ENCODE data around the gene POU2F1.
"Not testable (repeated sequence)": the region's sequence is repeated elsewhere in the genome, so short reads cannot be mapped to it uniquely, and the experiment has no call there.

The POU2F1 gene

DNA sequence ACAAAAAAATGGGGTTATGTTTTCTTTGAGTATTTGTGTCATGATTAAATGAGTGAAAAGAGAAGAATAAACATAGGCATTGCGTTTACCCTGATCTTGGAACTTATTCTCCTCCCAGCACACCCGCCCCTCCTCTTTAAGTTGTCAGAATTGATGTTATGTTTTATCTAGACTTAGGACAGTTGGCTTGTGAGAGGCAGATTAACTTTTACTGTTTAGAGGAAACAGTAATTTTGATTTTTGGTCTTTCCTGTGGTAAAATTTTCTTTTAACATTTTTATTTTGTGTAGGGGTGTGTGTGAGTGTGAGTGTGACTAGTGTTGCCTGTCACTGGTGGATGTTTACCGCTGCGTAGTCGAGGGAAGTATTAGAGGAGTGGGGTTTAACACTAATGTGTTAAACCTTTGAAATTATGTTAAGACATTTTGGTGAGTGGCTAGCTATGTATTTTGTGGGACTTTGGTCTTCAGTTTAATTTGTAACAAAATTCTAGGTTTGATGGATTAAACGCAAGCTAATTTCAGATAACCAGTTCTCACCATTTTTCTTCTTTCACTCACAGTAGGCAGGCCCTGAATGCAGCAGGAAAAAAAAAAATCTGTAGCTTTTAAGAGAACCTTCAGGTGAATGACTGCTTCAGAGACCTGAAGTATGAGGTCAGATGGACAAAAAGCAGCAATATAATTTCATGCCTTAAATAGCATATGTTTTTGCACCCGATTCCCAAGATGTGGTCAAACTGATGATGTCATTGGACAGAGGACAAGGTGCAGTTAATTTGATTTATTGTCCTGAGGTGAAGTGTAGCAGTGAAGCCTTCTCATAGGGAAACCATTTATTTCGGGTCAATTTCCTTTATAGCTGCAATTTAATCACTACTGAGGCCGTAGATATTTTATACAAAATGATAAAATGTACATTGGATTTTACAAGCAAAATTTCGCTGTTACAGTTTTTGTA, 2.7 kb downstream of the POU2F1 start:
- Histone ChIP-seq H3K4me1 (ENCODE audit: control insufficient read depth, insufficient read depth, low read length) (peaks cover 10% of the 10 kb centered on the region), H3K9me3 (ENCODE audit: control insufficient read depth, low read length) (no peaks in the 10 kb centered on the region), H3K4me3 (ENCODE audit: low read length) (no peak overlapping the region), H3K27me3 (ENCODE audit: control insufficient read depth, insufficient read depth, low read length) (no peaks in the 10 kb centered on the region), H3K9ac (ENCODE audit: low read length) (no peak overlapping the region), H3K36me3 (ENCODE audit: control insufficient read depth, insufficient read depth, low read length) (no peaks in the 10 kb centered on the region)

DNA sequence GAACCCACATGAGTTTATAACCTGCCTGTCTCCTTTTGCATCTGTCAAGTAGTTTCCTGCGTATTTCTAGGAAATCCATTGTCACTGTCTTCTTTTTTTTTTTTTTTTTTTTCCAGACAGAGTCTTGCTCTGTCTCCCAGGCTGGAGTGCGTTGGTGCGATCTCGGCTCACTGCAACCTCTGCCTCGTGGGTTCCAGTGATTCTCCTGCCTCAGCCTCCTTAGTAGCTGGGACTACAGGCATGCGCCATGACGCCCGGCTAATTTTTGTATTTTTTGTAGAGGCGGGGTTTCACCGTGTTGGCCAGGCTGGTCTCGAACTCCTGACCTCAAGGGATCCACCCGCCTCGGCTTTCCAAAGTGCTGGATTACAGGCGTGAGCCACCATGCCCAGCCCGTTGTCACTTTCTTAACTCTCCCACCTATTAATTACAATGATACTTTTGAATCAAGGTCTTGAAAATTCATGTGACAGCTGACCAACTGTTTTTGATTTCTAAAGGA, 4.1 kb downstream of the POU2F1 start:
- not testable (repeated sequence) for H3K36me3 ChIP-seq (ENCODE audit: control insufficient read depth, insufficient read depth, low read length); H3K27me3 ChIP-seq (ENCODE audit: control insufficient read depth, insufficient read depth, low read length); H3K4me1 ChIP-seq (ENCODE audit: control insufficient read depth, insufficient read depth, low read length); H3K9me3 ChIP-seq (ENCODE audit: control insufficient read depth, low read length); H3K9ac ChIP-seq (ENCODE audit: low read length); H3K4me3 ChIP-seq (ENCODE audit: low read length)

DNA sequence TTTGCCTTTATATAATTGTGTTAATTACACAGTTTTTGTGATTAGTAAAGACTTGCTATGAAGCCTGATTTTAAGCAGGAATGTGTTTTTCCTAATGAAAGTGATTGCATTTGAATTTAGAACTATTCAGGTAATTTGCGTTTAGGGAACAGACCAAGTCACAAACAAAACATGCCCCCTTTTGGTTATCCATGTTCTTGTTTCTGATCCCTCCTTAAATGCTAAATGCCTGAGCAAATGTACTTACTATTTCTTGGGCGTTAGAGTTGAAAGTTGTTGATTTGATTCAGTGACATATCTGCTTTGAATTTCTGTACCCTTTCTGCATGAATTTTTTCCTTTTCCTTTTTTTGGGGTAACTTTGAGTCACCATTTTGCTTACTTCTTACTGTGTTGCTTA, 5.2 kb downstream of the POU2F1 start:
- peaks cover 17% of the 10 kb centered on the region for H3K4me1 ChIP-seq (ENCODE audit: control insufficient read depth, insufficient read depth, low read length)
- H3K9ac ChIP-seq (ENCODE audit: low read length): no peak overlapping the region

DNA sequence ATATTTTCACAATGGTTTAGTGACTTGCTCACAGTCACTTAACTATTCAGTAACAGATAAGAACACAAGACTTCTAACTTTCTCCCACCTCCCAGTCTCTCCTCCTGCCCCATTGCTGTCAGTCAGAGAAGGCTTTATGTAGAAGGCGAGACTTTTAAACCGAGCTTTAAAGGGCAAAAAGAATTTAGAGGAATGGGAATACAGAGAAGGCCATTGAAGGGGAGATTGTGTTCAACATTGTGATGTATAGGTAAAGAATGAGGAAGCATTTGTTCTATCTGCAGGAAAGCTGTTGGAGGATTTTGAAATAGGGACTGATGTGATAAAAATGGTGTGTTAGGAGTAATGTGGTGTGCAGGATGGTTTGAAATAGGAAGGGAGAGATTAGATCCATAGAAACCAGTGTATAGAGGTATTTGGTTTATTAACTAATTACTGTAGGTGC, 7.3 kb downstream of the POU2F1 start:
- Histone ChIP-seq H3K4me3 (ENCODE audit: low read length) (no peak overlapping the region), H3K9ac (ENCODE audit: low read length) (no peak overlapping the region), H3K4me1 (ENCODE audit: control insufficient read depth, insufficient read depth, low read length) (peaks cover 17% of the 10 kb centered on the region), H3K9me3 (ENCODE audit: control insufficient read depth, low read length) (no peaks in the 10 kb centered on the region), H3K36me3 (ENCODE audit: control insufficient read depth, insufficient read depth, low read length) (no peaks in the 10 kb centered on the region), H3K27me3 (ENCODE audit: control insufficient read depth, insufficient read depth, low read length) (no peaks in the 10 kb centered on the region)

More for the DNA sequence above, 5.2 kb downstream of the POU2F1 start:
- H3K4me3 ChIP-seq (ENCODE audit: low read length): no peak overlapping the region
- H3K9me3 ChIP-seq (ENCODE audit: control insufficient read depth, low read length): no peaks in the 10 kb centered on the region
- no peaks in the 10 kb centered on the region for H3K27me3 ChIP-seq (ENCODE audit: control insufficient read depth, insufficient read depth, low read length)
- no peaks in the 10 kb centered on the region for H3K36me3 ChIP-seq (ENCODE audit: control insufficient read depth, insufficient read depth, low read length)

DNA sequence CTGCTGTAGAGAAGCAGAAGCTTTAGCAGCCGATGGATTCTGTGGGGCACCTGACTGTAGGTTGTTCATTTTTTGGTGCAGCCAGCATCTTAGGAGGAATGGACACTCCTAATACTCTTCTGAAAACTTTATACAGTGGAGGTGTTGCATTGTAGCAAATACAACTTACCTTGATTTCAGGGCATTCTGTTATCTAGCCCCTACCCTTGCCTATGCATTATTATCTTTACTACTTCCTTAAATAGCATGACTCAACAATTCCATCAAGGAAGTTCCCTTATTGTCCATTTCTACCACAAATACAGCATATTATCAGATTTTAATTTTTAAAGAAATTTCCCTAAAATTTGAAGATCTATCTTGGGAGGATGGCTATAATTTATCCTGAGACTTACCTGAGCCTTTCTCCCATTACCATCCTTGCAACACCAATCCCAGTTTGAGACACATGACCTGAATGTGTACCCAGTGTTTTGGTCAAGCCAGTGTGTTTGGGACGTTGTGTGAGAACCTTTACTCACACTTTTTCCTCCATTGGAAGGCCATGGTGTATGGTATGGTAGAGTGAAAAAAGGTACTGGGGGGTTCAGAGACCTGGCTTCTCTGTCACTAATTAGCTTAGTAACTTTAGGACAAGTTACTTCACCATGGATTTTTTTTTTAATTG, 9.2 kb downstream of the POU2F1 start:
- peaks cover 17% of the 10 kb centered on the region for H3K4me1 ChIP-seq (ENCODE audit: control insufficient read depth, insufficient read depth, low read length)
- H3K27me3 ChIP-seq (ENCODE audit: control insufficient read depth, insufficient read depth, low read length): no peaks in the 10 kb centered on the region
- no peaks in the 10 kb centered on the region for H3K9me3 ChIP-seq (ENCODE audit: control insufficient read depth, low read length)
- no peak overlapping the region for H3K4me3 ChIP-seq (ENCODE audit: low read length)
- no peaks in the 10 kb centered on the region for H3K36me3 ChIP-seq (ENCODE audit: control insufficient read depth, insufficient read depth, low read length)
- H3K9ac ChIP-seq (ENCODE audit: low read length): no peak overlapping the region

DNA sequence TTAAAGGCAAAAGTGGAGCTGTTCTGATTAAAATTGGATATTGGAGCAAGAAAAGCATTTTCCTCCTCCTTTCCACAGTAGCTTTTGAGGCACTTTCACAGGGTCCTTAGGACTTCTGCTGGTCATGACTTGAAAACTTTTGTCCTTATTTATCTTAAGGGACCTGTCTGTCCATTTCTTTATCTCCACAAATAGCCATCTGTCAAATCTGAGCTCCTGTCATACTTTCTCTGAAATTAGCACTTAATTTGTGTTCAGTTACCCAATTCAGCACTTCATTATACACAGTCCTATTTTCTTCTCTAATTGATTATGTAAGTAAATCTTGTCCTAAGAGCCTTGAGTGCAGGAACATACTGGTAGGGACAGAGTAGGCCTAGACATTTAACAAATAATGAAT, 9.8 kb downstream of the POU2F1 start:
- peaks cover 17% of the 10 kb centered on the region for H3K4me1 ChIP-seq (ENCODE audit: control insufficient read depth, insufficient read depth, low read length)

DNA sequence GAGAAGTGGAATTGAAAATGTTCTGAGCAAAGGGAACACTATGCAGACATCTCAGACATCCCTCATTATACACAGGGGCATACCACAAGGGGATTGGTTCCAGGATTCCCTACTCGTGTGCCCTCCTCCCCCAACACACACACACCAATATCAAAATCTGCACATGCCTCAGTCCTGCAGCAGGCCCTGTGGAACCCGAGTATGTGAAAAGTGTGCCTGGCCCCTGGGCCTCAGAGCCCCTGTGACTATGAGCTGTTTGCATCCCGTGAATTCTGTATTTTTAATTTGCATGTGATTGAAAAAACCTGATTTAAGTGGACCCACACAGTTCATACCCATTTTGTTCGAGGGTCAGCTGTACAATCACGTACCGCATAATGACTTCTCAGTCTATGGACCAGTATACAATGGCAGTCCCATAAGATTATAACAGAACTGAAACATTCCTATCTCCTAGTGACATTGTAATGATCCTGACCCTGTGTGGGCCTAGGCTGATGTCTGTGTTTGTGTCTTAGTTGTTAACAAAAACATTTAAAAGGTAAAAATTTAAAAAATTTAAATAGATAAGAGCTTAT, 11.3 kb downstream of the POU2F1 start:
- Histone ChIP-seq H3K9ac (ENCODE audit: low read length) (no peak overlapping the region), H3K27me3 (ENCODE audit: control insufficient read depth, insufficient read depth, low read length) (no peaks in the 10 kb centered on the region), H3K36me3 (ENCODE audit: control insufficient read depth, insufficient read depth, low read length) (no peaks in the 10 kb centered on the region), H3K9me3 (ENCODE audit: control insufficient read depth, low read length) (no peaks in the 10 kb centered on the region), H3K4me3 (ENCODE audit: low read length) (no peak overlapping the region), H3K4me1 (ENCODE audit: control insufficient read depth, insufficient read depth, low read length) (peaks cover 17% of the 10 kb centered on the region)

More for the DNA sequence above, 9.8 kb downstream of the POU2F1 start:
- no peak overlapping the region for H3K9ac ChIP-seq (ENCODE audit: low read length)
- no peaks in the 10 kb centered on the region for H3K27me3 ChIP-seq (ENCODE audit: control insufficient read depth, insufficient read depth, low read length)
- H3K4me3 ChIP-seq (ENCODE audit: low read length): no peak overlapping the region
- H3K36me3 ChIP-seq (ENCODE audit: control insufficient read depth, insufficient read depth, low read length): no peaks in the 10 kb centered on the region
- no peaks in the 10 kb centered on the region for H3K9me3 ChIP-seq (ENCODE audit: control insufficient read depth, low read length)

DNA sequence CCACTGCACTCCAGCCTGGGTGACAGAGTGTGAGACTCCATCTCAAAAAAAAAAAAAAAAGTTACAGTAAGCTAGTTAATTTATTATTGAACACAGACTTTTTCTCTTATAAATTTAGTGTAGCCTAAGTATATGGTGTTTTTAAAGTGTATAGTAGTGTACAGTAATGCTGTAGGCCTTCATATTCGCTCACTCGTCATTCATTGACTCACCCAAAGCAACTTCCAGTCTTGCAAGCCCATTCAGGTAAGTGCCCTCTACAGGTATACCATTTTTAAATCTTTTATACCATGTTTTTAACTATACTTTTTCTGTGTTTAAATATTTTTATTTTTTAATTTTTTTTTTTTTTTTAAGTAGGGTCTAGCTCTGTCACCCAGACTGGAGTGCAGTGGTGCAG, 12.1 kb downstream of the POU2F1 start:
- no peaks in the 10 kb centered on the region for H3K36me3 ChIP-seq (ENCODE audit: control insufficient read depth, insufficient read depth, low read length)
- H3K9ac ChIP-seq (ENCODE audit: low read length): no peak overlapping the region
- peaks cover 16% of the 10 kb centered on the region for H3K4me1 ChIP-seq (ENCODE audit: control insufficient read depth, insufficient read depth, low read length)
- no peak overlapping the region for H3K4me3 ChIP-seq (ENCODE audit: low read length)
- H3K27me3 ChIP-seq (ENCODE audit: control insufficient read depth, insufficient read depth, low read length): no peaks in the 10 kb centered on the region
- no peaks in the 10 kb centered on the region for H3K9me3 ChIP-seq (ENCODE audit: control insufficient read depth, low read length)

DNA sequence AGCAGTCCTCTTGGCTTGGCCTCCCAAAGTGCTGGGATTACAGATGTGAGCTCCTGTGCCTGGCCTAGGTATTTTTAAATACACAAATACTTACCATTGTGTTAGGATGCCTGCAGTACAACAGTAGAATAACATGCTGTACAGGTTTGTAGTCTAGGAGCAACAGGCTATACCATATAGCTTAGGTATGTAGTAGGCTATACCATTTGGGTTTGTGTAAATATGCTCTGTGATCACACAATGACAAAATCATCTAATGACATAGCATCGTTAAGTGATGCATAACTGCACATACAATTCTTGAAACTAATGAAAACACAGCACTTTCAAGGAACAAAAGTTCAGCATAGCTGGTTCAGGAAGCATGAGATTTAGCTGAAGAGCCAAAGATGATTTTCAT, 12.7 kb downstream of the POU2F1 start:
- Histone ChIP-seq H3K4me3 (ENCODE audit: low read length) (no peak overlapping the region), H3K36me3 (ENCODE audit: control insufficient read depth, insufficient read depth, low read length) (no peaks in the 10 kb centered on the region), H3K27me3 (ENCODE audit: control insufficient read depth, insufficient read depth, low read length) (no peaks in the 10 kb centered on the region), H3K9ac (ENCODE audit: low read length) (no peak overlapping the region), H3K4me1 (ENCODE audit: control insufficient read depth, insufficient read depth, low read length) (peaks cover 13% of the 10 kb centered on the region), H3K9me3 (ENCODE audit: control insufficient read depth, low read length) (no peaks in the 10 kb centered on the region)

DNA sequence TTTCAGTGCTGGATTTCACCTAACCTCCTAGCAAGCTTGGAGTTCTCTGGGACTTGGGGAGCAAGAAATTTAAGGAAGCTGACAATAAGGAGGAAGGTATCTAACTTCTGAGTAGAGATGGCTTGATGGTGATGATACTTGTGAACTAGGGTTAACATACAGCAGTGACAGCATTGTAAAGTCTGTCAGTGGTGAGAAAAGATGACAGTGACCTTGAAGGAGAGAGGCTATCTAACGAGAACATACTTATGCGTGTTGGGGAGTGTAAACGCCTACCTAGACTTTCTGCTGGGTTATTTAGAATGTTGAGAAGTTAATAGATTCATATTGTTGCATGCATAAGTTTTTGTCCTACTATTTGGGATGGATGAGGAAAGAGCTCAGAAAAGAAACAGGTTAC, 16.3 kb downstream of the POU2F1 start:
- H3K4me1 ChIP-seq (ENCODE audit: control insufficient read depth, insufficient read depth, low read length): peaks cover 7% of the 10 kb centered on the region
- no peaks in the 10 kb centered on the region for H3K27me3 ChIP-seq (ENCODE audit: control insufficient read depth, insufficient read depth, low read length)
- H3K9ac ChIP-seq (ENCODE audit: low read length): no peak overlapping the region
- H3K9me3 ChIP-seq (ENCODE audit: control insufficient read depth, low read length): no peaks in the 10 kb centered on the region
- no peaks in the 10 kb centered on the region for H3K36me3 ChIP-seq (ENCODE audit: control insufficient read depth, insufficient read depth, low read length)
- no peak overlapping the region for H3K4me3 ChIP-seq (ENCODE audit: low read length)

DNA sequence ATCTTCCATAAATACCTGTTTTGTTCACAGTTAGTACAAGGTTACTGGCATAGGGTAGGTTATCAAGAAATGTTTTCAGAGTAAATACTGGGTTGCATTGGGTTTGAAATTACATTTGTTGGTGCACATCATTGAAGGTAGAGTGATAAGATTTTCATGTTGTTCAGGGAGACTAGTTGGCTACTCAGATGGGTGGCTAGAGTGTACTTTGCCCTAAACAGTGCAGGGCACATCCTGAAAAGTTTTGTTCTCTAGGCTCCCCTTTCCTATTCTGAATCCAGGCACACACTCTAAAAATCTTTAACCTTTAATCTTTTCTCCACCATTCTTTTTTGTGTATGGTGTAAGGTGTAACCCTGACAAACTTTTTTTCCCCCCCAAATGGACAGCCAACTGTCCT, 18.0 kb downstream of the POU2F1 start:
- no peaks in the 10 kb centered on the region for H3K9me3 ChIP-seq (ENCODE audit: control insufficient read depth, low read length)
- no peak overlapping the region for H3K9ac ChIP-seq (ENCODE audit: low read length)
- no peak overlapping the region for H3K4me3 ChIP-seq (ENCODE audit: low read length)
- no peaks in the 10 kb centered on the region for H3K27me3 ChIP-seq (ENCODE audit: control insufficient read depth, insufficient read depth, low read length)
- H3K4me1 ChIP-seq (ENCODE audit: control insufficient read depth, insufficient read depth, low read length): peaks cover 7% of the 10 kb centered on the region
- H3K36me3 ChIP-seq (ENCODE audit: control insufficient read depth, insufficient read depth, low read length): no peaks in the 10 kb centered on the region

DNA sequence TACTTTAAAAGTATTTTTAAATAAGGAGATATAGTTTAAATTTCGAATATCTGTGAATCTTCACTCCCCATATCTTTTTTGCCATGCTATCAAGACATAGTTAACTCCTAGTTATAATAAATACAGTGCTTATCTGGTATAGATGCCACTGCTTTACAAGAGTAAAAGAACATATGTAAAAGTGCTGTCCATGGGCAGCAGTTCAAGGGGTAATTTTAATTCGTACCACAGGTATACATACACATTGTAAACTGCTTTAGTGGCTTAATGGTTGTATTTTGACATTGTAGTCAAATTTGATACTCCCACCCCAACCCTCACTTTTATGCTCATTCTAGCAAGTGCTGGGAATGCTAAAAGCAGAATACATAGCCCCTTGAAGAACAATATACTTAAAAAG, 18.6 kb downstream of the POU2F1 start:
- Histone ChIP-seq H3K27me3 (ENCODE audit: control insufficient read depth, insufficient read depth, low read length) (no peaks in the 10 kb centered on the region), H3K4me1 (ENCODE audit: control insufficient read depth, insufficient read depth, low read length) (peaks cover 7% of the 10 kb centered on the region), H3K9ac (ENCODE audit: low read length) (no peak overlapping the region), H3K9me3 (ENCODE audit: control insufficient read depth, low read length) (no peaks in the 10 kb centered on the region), H3K4me3 (ENCODE audit: low read length) (no peak overlapping the region), H3K36me3 (ENCODE audit: control insufficient read depth, insufficient read depth, low read length) (no peaks in the 10 kb centered on the region)

All from mucosa of stomach (tissue), 1 donor.